ENCODE data around the gene CDK14.

- TF ChIP-seq CTCF (IDR thresholded peaks at IDR 0.05) = no peak
- TF ChIP-seq EZH2 (IDR thresholded peaks at IDR 0.05) = no peak
- no peak for TF ChIP-seq EZH2phosphoT487 (IDR thresholded peaks at IDR 0.05)
Measured at GRCh38 chr7:90701021-90701420, 104.9 kb downstream of the CDK14 start.
